Stimulated activated CD4-positive, alpha-beta T cell treated with anti-CD3 and anti-CD28 coated beads, Interleukin-4, amount 100 ng/mL, for 1 hour (primary cell): ENCODE results near the gene PRKN.

Source experiments
- DNase-seq: peaks from one replicate; pipeline ENCODE4 v3.0.0-alpha.2; 2020

Gene PRKN

DNA sequence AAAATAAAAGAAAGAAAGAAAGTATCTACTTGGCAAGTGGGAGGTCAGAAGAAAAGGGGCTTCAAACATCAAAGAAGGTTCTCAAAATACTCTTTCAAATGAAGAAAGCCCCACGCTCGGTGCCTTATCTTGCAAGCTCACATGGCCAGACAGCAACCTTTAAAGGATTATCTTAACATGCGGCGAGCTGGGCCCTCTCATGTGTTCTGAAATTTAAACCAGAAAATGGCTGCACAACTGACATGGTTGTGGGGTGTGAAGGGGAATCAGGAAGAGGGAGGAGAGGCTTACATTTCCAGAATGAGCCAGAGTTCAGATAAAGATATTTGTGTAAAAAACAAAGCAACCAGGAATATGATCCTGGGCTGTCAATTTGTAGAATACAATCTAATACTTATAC, 363.1 kb downstream of the PRKN start:
- no peak for DNase-seq

DNA sequence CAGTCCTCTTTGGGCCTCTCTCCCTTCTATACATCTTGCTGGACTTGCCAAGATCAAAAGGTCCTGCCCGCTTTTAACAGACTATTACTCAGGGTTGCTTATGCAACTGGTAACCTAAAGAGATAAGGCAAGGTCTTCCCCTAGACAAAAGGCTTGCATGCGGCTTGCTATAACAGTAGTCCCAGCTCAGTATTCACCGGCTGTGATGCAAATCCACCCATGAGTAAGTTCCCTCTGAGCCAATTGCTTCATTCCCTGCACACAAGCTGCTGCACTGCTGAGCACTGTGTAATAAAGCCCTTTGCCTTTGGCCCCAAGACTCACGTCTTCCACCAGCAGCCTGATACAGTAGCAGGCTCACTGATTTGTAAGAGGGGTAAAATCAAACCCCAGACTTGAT, 363.8 kb downstream of the PRKN start:
- DNase-seq: no peak

DNA sequence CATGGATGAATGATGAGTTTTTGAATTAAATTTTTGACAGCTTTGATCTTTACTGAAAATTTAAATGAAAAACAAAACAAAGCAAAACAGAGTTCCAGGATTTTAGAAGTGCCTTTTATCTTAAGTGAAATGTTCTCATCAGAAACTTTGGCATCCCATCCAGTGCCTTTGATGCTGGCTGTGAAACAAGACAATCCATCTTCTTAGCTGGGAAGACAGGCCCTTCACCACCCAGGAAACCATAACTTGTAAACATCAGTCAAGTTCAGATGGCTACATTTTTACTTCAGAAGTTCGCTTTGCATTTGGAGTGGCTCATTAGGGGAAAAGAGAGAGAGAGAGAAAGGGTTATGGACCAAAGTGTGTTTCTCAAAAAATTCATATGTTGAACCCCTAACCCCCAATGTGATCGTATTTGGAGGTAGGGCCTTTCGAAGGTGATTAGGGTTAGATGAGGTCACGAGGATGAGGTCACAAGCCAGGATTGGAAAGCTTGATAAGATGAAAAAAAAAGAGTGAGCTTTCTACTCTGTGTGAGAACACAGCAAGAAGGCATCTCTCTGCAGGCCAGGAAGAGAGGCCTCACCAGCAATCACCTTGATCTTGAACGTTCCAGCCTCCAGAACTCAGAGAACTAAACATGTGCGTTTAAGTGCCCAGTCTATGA, 366.5 kb downstream of the PRKN start:
- DNase-seq: no peak

DNA sequence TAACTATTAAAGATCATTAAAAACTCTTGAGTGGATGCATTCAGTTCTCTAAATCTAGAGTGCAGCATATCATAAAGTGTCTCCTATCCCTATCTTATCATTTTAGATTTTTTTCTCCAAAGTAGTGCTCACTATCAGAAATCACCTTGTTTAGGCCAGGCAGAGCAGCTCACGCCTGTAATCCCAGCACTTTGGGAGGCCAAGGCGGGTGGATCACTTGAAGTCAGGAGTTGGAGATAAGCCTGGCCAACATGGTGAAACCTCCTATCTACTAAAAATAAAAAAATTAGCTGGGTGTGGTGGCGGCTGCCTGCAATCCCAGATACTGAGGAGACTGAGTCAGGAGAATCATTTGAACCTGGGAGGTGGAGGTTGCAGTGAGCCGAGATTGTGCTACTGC, 368.9 kb downstream of the PRKN start:
- DNase-seq: no peak

DNA sequence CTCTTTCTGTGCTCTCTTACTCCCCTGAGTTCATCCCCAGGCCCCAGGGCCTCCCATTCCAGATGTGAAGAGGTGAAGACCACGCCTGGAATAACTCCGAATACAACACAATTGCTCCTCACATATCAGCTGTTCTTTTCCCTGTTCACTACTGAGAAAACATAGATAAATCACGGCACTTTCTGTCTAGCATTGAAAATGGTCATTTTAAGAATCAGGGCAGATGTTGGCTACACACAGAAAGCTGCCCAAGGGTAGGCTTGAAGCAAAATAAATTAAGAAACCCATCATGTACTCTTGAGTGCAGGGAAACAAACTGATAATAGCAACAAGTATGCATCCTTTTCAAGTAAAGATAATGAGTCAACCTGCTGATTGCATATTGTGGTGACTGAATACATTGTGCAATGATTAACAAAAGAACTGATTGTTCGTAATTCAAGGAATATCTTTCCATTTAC, 382.5 kb downstream of the PRKN start:
- no peak for DNase-seq

DNA sequence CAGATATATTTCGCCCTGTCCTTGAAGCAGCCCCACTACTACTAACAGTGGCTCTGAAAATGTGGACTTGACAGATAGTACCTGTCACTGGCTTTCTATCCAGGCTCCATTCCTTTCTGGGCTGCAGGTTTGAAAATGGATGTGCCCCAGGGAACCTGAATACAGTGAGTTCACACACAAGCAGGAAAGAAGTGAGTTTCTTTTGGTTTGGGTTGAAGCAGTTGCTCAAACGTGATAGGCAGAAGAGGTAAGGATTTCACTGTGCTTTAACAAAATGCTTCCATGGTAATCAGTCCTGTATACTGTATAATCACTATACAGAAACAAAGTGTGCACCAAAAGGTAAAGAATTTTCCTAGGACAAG, 382.9 kb downstream of the PRKN start:
- DNase-seq: no peak

DNA sequence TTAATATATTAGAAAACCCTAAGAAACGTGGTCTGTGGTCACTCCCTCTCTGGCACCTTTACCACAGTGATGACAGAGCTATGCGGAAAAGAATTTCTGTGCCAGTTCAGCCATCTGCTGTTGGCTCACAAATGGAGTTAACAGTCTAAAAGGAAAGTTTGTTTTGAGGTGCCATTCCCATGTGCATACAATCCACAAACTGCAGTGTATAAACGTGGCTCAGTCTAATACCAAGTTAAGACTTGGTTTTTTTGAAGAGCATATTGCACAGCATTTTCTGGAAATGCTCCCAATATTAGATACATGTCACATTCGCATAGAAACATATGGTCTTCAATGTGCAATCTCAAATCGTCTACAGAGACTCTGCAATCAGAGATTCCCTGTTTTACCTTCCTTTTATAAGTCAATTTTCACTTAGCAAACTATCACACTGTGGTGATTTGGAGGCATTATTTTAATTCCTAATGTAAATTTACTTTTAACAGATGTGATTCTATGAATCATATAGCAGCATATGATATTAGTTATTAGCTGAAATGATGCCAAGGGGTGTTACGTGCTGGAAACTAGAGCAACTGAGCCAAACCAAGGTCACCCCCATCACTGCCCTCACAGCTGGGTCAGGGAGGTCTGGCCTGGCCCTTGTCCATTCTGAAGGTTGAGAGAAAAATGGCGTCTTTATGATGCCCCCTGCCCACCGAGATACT, 383.5 kb downstream of the PRKN start:
- no peak for DNase-seq

DNA sequence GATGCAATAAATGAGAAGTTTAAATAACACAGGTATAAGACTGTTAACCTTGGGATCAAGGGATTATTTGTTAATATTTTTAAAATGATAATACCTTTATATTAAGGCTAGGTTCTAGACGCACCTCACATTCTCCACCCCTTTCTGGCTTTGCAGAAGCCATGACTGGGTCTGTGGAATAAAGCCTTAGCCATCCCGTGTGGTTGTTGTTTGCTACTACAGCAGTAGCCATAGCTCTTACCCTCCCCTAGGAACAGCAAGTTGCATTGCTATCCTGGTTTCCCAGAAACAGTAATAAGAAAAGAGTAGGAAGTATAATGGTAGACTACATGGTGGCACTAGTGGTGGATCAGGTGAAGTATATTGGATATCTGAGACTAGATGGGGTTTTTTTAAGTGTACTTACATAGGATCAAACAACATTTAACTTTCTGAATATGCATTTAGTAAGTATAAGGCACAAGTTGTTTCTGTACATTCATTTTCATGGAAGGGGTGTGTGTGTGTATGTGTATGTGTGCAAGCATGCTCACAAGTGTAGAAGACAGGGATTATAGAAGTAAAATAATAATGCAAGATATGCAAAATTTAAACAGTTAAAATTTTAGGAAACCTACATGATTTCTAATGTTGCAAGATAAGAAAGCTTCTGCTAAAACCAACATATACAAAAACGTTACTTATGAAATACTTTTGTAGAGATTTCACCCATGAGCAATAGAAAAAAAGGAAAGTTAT, 384.2 kb downstream of the PRKN start:
- no peak for DNase-seq

DNA sequence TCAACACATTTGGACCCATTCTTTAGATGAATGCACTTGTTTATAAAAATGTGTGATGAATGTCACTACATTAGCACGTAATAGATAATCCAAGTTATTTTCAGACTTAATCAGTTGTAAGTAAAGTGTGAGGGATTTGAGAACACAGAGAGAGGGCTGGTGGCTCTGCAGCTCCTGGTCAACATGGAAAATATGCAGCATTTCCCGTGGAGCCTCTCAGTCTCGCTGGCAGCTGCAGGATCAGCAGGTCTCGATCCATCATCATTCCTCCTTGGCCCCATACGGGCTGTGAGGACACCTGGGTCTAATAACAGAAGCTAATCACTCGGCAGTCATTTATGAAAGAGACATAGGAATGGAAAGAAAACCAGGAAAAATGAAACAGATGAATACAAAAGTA, 390.2 kb downstream of the PRKN start:
- DNase-seq: no peak

DNA sequence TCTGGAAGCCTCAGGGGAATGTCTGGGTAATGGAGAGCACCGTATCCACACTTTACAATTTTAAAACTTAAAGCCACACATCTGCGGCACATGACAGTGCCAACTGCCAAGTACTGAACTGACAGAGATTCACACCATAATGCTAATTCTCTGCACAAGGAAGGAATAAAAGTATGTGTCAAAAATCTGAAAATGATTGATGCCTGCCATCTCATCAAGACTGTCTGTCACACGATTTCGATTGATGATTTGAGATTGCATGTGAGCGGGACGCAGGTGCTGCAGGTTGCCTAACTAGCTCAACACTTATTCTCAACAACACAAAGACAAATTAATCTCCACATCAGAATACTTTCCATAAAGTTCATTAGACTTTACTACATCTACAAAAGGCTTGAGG, 391.2 kb downstream of the PRKN start:
- DNase-seq: no peak

DNA sequence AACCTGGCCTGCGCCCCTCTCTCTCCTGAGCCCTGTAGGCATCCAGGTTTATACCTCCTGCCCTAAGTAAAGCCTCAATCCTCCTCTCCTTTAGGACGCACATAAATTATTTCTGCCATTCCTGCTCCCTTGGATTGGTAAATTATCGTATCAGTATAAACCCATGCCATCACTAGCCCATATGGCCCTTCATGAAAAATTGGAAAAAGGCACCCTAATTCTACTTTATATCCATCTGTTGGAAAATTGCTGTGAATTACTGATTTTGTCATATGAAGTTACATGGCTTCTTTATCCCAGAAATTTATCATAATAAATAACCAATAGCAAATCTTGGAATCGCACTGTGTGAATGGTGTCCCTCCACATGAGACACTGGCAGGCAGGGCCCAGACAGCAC, 395.2 kb downstream of the PRKN start:
- no peak for DNase-seq

DNA sequence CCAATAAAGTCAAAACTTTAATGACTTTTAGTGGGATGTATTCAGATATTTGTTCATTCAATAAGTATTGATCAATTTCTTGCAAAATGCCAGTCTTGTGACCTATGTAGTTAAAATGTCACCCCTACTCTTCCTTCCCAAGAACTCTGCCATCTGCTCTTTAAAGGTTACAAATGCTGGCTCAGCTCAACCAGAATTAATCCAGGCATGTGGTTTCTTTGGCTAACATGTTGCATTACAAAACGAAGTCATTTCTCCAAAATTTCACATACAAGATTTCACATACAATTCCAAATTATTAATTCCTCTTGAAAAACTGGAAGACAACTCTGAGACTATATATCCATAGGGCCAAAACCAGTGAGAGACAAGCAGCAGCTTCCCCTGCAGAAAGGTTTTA, 395.7 kb downstream of the PRKN start:
- DNase-seq: no peak

DNA sequence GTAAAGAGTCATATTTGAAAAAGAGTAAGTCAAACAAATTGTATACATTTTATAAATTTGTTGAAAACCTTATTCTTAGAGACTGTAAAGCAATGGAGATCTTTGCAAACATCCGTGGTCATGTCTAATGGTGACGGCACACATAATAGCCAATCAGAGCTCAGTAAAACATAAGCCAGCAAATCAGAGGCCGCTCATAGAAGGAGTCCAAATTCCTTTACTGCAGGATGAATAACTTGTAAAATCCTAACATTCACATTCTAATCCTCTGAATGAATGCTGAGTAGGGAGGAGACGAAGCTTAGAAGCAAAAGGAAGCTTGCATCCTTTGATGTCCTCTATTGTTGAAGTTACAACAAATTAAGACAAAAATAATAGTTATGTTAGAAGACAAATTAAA, 401.7 kb downstream of the PRKN start:
- DNase-seq: no peak

DNA sequence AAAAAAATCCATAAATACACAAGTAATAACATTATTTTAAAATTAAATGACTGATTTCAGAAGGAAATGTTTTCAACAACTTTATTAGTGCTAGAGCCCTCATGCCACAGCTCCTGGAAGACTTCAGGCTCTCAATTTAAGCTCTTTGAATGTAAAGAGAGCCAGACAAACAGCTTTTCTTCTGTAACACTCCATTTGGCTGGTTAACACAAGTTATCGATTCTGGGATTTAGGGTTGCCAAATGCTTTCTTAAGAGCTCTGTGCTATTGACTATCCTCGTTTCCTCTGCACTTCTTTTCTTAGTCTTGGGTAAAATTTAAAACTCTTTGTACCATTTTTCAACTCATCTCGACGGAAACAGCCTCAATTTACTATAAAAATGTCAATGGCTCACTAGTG, 402.5 kb downstream of the PRKN start:
- DNase-seq: no peak

DNA sequence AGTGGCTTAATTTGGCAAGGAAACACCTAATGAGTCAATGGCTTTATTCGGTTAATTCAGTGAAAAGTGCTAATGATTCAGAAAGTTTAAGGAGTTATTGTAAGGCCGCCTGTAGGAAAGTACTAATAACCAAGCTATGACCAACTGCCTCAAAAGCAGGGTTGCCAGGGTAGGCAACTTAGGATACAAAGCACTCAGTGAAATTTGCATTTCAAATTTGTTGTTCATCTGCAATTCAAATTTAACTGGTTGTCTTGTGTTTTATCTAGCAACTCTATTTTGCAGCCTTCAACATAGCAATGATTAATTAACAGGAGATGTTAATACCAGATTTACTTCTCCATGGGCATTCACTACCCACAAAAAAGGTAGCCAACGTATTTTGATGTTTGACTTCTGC, 412.3 kb downstream of the PRKN start:
- DNase-seq: no peak

DNA sequence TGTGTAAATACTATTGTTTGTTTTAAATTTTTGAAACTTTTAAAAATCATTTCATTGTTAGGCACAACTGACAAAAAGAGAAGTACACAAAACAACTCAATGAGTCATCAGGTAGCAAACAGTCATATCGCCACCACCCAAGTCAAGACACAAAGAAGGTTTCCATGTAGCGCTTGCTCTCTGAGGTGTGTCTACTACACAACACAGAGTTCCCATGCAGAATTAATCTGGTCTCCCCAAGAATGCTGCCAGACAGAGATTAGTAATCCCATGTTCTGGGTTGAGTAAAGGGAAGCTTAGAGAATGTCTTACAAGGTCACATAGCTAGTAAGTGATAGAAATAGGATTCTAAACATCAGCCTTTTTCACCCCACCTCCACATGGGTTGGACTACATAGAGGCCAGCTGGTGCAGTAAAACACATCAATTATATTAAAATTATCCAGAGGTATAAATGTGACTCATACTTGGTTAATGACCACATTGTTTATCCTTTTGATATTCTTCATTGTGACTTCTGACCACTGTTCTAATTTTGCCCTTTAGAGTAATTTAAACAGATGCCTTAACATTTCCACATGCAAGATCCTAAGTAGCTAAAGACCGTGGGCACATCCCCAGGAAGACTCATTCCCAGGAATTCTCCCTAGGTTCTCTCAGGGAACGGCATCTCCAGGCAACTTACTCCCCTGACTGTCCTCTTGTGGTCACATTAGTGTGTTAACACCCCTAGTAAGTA, 413.5 kb downstream of the PRKN start:
- DNase-seq: no peak

DNA sequence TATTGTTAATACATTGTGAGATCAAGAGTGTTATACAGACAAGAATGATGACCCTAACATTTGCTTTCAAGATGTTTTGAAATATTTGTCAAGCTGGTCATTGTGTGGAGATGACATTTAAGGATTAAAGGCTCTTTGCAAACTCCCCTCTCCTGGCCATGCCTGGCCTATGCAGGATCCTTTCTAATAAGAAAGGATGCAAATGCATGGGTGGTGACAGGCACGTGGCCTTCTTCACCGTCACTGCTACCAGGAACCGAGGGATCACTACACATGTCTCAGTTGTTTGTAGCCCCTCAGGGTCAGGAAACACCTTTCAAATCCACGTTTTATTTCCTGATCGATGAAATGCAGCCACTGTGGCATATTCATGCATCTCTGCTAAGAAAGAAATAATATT, 419.7 kb downstream of the PRKN start:
- no peak for DNase-seq

DNA sequence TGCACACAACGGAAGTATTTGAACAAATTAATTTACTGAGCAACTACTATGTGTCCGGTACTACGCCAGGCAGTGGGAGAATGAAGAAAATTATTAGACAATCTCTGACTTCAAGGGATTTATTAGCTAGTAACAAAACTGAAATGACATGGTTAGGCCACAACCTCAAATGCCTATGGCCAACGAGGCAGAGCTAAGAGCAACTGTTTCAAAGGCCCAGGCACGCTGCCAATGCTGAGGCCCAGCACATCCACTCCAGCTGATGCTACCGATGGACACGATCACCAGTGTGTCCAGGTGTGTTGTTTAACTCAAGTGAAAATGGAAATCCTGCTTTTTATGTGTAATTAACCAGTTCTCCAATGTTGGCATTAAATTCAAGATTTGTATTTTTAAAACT, 420.9 kb downstream of the PRKN start:
- DNase-seq: no peak

DNA sequence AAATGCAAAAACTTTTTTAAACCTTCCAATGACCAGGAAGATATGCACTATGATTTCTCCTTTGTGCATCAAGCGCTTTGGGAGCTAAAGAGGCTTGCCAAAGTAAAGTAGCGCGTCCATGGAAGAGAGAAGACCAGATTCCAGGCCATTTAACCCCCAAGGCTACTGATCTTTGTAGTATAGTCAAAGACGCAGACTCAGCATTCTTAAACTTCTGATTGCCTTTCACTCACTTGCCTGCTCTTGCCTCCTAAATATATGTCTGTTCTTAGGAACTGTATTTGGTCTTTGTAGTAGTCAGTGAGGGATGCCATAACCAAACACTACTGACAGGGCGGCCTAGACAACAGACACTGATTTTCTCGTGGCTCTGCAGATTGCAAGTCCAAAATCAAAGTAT, 426.4 kb downstream of the PRKN start:
- no peak for DNase-seq

DNA sequence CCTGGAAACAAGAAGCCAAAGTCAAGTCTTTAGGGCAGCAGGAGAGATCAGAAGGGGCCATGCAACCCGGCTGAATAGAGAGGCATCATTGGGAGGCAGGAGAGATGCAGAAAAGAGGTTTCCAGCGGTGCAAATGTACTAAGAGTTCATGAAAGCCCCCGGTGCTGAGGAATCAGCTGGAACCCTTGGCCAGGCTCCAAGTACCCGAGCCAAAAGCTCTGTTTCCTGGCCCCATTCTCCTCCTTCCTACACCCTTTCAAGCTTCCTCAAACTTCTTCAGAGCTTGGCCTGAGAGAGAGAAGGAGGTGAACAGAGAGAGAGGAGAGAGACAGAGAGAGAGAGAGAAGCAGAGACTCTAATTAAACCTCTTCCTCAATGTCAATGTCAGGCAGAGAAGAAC, 433.5 kb downstream of the PRKN start:
- DNase-seq: no peak

DNA sequence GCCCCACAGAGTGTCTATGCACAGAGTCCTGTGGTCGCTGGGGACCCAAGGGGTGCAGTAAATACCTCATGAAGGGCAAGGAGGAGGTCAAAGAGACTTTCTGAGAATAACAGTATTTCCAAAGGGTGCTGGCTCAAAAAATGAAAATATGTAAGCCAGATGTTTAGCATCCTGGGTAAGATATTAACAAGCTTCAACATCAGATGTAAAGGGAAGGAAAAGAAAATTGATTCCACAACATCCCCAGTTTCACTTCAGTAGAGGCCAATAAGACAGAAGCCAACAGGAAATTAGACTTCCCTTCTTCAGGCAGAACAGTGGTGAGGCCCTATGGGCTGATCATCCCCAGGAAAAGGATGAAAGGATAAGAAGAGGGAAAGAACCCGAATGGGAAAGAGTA, 434.7 kb downstream of the PRKN start:
- no peak for DNase-seq

DNA sequence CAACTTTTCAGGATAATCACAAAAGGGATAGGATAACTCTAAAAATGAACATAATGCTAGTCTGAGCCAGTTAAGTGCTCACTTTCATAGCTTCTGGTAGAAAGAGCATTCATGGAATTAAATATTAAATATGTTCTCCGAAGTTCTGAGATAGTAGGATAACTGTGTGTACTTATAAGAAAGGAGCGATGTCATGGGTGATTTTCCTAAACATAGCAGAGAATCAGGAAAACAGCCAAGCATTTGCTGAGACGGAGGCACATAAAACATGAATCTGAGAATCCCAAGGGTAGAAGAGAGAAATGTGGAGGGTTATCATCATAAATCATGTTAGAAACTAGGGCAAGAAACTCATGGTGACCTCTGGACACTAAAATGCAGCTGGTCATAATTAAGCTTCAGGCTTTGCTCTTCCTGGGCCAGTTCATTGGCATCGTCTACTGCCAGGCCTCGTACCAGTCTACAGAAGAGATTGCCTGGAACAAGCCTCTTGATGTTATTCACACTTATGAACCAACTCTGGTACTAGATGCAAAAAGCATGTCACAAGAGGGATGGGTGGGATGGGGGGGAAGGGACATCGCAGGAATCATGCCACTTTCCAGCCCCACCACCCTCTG, 436.6 kb downstream of the PRKN start:
- no peak for DNase-seq

DNA sequence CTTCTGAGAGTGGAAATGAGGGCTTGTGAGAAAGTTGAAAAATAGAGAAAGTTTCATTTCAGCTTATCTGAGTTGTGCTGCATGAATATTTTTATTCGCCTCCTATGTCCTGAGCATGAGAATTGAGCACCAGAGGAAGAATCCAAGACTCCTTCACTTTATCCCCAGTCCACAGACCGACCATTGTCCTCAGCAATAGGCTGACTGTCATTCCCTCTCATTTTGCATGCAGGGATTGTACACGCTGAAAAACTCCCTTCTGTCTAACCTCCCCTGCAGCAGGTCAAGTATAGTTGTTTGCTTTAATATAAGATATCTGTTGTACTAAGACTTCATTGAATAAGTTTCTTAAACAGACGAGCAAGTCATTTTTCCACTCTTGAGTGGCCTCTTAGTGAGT, 437.6 kb downstream of the PRKN start:
- DNase-seq: no peak
